CD14-positive monocyte (primary cell): ENCODE data around the gene ARPC1A. TPM values are rescaled to one million over a fixed set of nuclear protein-coding genes. Genes with fewer than 3 reads are reported as not detected.

Source experiments
- DNase-seq, 3 donors: peaks; one replicate each; pipeline ENCODE4 v3.0.0-alpha.2; 2011 to 2022
- H2AFZ ChIP-seq: 2 replicates; pipeline ENCODE4 v1.6.0; 2012; ENCODE audit warnings: mild to moderate bottlenecking, low read depth, low read length, inconsistent platforms; ENCODE audit not compliant: insufficient read depth, poor library complexity, severe bottlenecking
- H3K27ac ChIP-seq, 2 donors: 1 replicate in 1 of 2; 2 replicates in 1 of 2; pipeline ENCODE4 v1.5.1; 2012 to 2013; ENCODE audit warnings: low read length in 2 of 2, control low read depth in 1 of 2, inconsistent platforms in 1 of 2, low read depth in 1 of 2, mild to moderate bottlenecking in 1 of 2
- H3K27me3 ChIP-seq, 2 donors: one replicate each; pipeline versions ENCODE4 v1.6.0 to v1.6.1; 2011 to 2013; ENCODE audit warnings: low read length in 2 of 2; ENCODE audit not compliant: control insufficient read depth in 2 of 2, insufficient read depth in 2 of 2
- H3K36me3 ChIP-seq, 2 donors: replicated peaks in 1 of 2; 1 replicate in 1 of 2; 2 replicates in 1 of 2; pipeline versions ENCODE4 v1.5.1 to v1.6.1; 2012 to 2013; ENCODE audit warnings: low read length in 2 of 2, control low read depth in 1 of 2, inconsistent platforms in 1 of 2, mild to moderate bottlenecking in 1 of 2; ENCODE audit not compliant: insufficient read depth in 2 of 2, control insufficient read depth in 1 of 2
- H3K4me1 ChIP-seq, 2 donors: 1 replicate in 1 of 2; 2 replicates in 1 of 2; pipeline versions ENCODE4 v1.5.1 to v1.6.1; 2012 to 2013; ENCODE audit warnings: low read length in 2 of 2, control low read depth in 1 of 2, inconsistent platforms in 1 of 2, mild to moderate bottlenecking in 1 of 2, moderate library complexity in 1 of 2; ENCODE audit not compliant: insufficient read depth in 2 of 2, control insufficient read depth in 1 of 2
- H3K4me2 ChIP-seq: replicated peaks from 2 replicates; pipeline ENCODE3; 2012; ENCODE audit warnings: low read length, moderate library complexity, mild to moderate bottlenecking; ENCODE audit not compliant: poor library complexity, severe bottlenecking; ENCODE audit errors: extremely low read depth
- H3K4me3 ChIP-seq, 3 experiments: fragments of 200-600 bp in 1 of 3; sonication (generic) in 1 of 3; replicated peaks in 1 of 3; 1 replicate in 2 of 3; 2 replicates in 1 of 3; pipeline ENCODE4 v1.5.1; 2011 to 2013; ENCODE audit warnings: low read length in 3 of 3, mild to moderate bottlenecking in 3 of 3, control low read depth in 2 of 3, low read depth in 2 of 3, inconsistent platforms in 1 of 3, moderate library complexity in 1 of 3
- H3K79me2 ChIP-seq: 2 replicates; pipeline ENCODE4 v1.6.0; 2012; ENCODE audit warnings: mild to moderate bottlenecking, control low read depth, inconsistent platforms, low read length, moderate library complexity; ENCODE audit not compliant: insufficient read depth
- H3K9ac ChIP-seq: 2 replicates; pipeline ENCODE4 v1.6.0; 2017; ENCODE audit warnings: low read length, mild to moderate bottlenecking; ENCODE audit not compliant: insufficient read depth, poor library complexity, severe bottlenecking
- H3K9me3 ChIP-seq, 2 donors: replicated peaks in 1 of 2; 1 replicate in 1 of 2; 2 replicates in 1 of 2; pipeline versions ENCODE4 v1.5.1 to v1.6.1; 2012 to 2013; ENCODE audit warnings: low read length in 2 of 2, control low read depth in 1 of 2; ENCODE audit not compliant: control insufficient read depth in 1 of 2, insufficient read depth in 1 of 2
- H4K20me1 ChIP-seq: 2 replicates; pipeline ENCODE4 v1.6.0; 2012; ENCODE audit warnings: mild to moderate bottlenecking, low read length, control low read depth, moderate library complexity; ENCODE audit not compliant: insufficient read depth
- H3K27ac Mint-ChIP-seq, 7 donors: one replicate each; pipeline ENCODE4 v1.8.0; 2020; ENCODE audit warnings: mild to moderate bottlenecking in 7 of 7, mixed read lengths in 7 of 7, moderate library complexity in 6 of 7, inconsistent platforms in 2 of 7
- H3K27me3 Mint-ChIP-seq, 3 donors: one replicate each; pipeline ENCODE4 v1.8.0; 2021 to 2022; ENCODE audit warnings: low read depth in 3 of 3, mild to moderate bottlenecking in 3 of 3, mixed read lengths in 3 of 3, moderate library complexity in 3 of 3, inconsistent platforms in 1 of 3
- H3K36me3 Mint-ChIP-seq, 2 donors: one replicate each; pipeline ENCODE4 v1.8.0; 2020; ENCODE audit warnings: mixed read lengths in 2 of 2, inconsistent platforms in 1 of 2, mild to moderate bottlenecking in 1 of 2
- H3K4me1 Mint-ChIP-seq: one replicate; pipeline ENCODE4 v1.8.0; 2020; ENCODE audit warnings: mild to moderate bottlenecking, mixed read lengths
- H3K4me3 Mint-ChIP-seq, 2 donors: one replicate each; pipeline ENCODE4 v1.8.0; 2020; ENCODE audit warnings: mild to moderate bottlenecking in 2 of 2, mixed read lengths in 2 of 2, moderate library complexity in 1 of 2
- H3K9me3 Mint-ChIP-seq, 7 donors: one replicate each; pipeline ENCODE4 v1.8.0; 2020 to 2022; ENCODE audit warnings: mixed read lengths in 7 of 7, mild to moderate bottlenecking in 6 of 7, moderate library complexity in 6 of 7, inconsistent platforms in 2 of 7
- CTCF ChIP-seq: fragments of 200-600 bp; IDR thresholded peaks from one replicate; pipeline ENCODE4 v1.8.0; 2022; ENCODE audit warnings: antibody characterized with exemption, mild to moderate bottlenecking
- WGBS: methylation state at CpG from one replicate; pipeline ENCODE4 v1.1.5; 2013; ENCODE audit warnings: missing lambda C conversion rate; ENCODE audit not compliant: insufficient coverage; 5-methylcytosine and 5-hydroxymethylcytosine counted together
- intact Hi-C, 2 donors: fragments of 100-400 bp; cut with micrococcal nuclease; formaldehyde crosslinking; loops; one replicate each; pipeline versions ENCODE4 v1.15.0 to v1.15.1; 2023
- polyA plus RNA-seq, 3 donors: library from polyadenylated mRNA; depleted of rRNA in 1 of 3; unstranded in 2 of 3; stranded (reverse) in 1 of 3; fragments of 300-500 nt in 2 of 3; fragments of >200 nt in 1 of 3; fragmentation: Illumina TruSeq in 2 of 3; gene quantifications; 1 replicate in 2 of 3; 2 replicates in 1 of 3; pipeline ENCODE4 v1.2.3, GENCODE V29; 2012 to 2021

The ARPC1A gene
- polyA plus RNA-seq, 3 donors: 71.7 to 107 (median 104) TPM

- peaks cover 35 to 79% of the 10 kb centered on the region in 2 donors for H3K36me3 Mint-ChIP-seq
- H3K4me1 Mint-ChIP-seq: peaks cover 60% of the 10 kb centered on the region
- Histone ChIP-seq H3K79me2 (peaks cover 94% of the 10 kb centered on the region), H3K27me3 (no peaks in the 10 kb centered on the region), H2AFZ (no peak overlapping the region), H3K4me1 (peaks cover 59 to 80% of the 10 kb centered on the region in 2 donors), H3K9ac (peak overlapping the region; percentile 43), H3K9me3 (no peaks in the 10 kb centered on the region), H4K20me1 (peaks cover 94% of the 10 kb centered on the region), H3K4me2 (no peak overlapping the region), H3K4me3 (no peak overlapping the region), H3K36me3 (peaks cover 62 to 72% of the 10 kb centered on the region in 2 donors), H3K27ac (peak overlapping the region; percentile 59 to 74)
- intact Hi-C loops: no loop called here
- peak in 1 of 3 donors; percentile 30 for DNase-seq
- H3K27ac Mint-ChIP-seq: peak overlapping the region; percentile 71 to 92 (median 86)
- H3K9me3 Mint-ChIP-seq: peaks cover 0 to 1% (median 0%) of the 10 kb centered on the region in 7 donors
- TF ChIP-seq CTCF: no peak
- 90% methylated on average over 8 of the region's 13 CpGs for WGBS
- no peak overlapping the region for H3K4me3 Mint-ChIP-seq
- H3K27me3 Mint-ChIP-seq: peaks cover 0 to 2% (median 0%) of the 10 kb centered on the region in 3 donors
These were observed 58.2 kb downstream of the ARPC1A start for GRCh38 chr7:99383791-99384370.

DNA sequence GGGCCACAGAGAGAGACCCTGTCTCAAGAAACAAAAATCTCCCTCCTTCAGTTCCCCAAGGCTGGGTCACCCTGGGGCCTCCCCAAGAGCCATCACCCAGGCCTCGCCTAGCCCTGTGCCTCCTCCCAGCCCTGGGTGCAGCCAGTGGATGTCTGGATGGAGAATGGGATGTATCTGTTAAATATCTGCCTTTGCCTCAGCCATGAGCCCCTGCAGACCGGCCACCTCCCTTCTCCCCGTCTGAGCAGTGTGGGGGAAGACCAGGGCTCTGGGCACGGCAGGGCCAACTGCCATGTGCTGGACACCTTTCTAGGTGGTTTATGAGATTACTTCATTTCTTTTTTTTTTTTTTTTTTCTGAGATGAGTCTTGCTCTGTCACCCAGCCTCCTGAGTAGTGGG lies 58.8 kb downstream of the ARPC1A start:
- Mint-ChIP-seq H3K9me3 (no peaks in the 10 kb centered on the region), H3K36me3 (peaks cover 35 to 83% of the 10 kb centered on the region in 2 donors), H3K27me3 (peaks cover 0 to 3% (median 0%) of the 10 kb centered on the region in 3 donors), H3K4me1 (peaks cover 54% of the 10 kb centered on the region), H3K4me3 (no peak overlapping the region), H3K27ac (peak overlapping the region; percentile 71 to 92 (median 84))
- peak overlapping the region; percentile 43 for H3K9ac ChIP-seq
- no peak overlapping the region for H3K4me2 ChIP-seq
- no peak overlapping the region for H2AFZ ChIP-seq
- no peak for TF ChIP-seq CTCF
- peaks cover 52 to 73% of the 10 kb centered on the region in 2 donors for H3K4me1 ChIP-seq
- peak overlapping the region; percentile 59 to 74 for H3K27ac ChIP-seq
- DNase-seq: no peak
- no peak overlapping the region for H3K4me3 ChIP-seq
- H3K9me3 ChIP-seq: no peaks in the 10 kb centered on the region
- peaks cover 68 to 78% of the 10 kb centered on the region in 2 donors for H3K36me3 ChIP-seq
- WGBS: no CpG with 5 or more reads among the region's 4 CpGs
- H4K20me1 ChIP-seq: peaks cover 98% of the 10 kb centered on the region
- intact Hi-C loops: no loop called here
- no peaks in the 10 kb centered on the region for H3K27me3 ChIP-seq
- peaks cover 97% of the 10 kb centered on the region for H3K79me2 ChIP-seq
